NCI-H1092 (cell line): Measurements from ENCODE around the gene CSH1.
"Not testable (repeated sequence)": the region's sequence is repeated elsewhere in the genome, so short reads cannot be mapped to it uniquely, and the experiment has no call there.

Experiments used
- DNase-seq: peaks from one replicate; lab custom pipeline; 2025; lab: John Stamatoyannopoulos, UW

CSH1 gene

GRCh38 chr17:63869491-63870291, 26.7 kb downstream of the CSH1 start:
- DNase-seq: not testable (repeated sequence)

GRCh38 chr17:63866625-63867024, 29.7 kb downstream of the CSH1 start:
- DNase-seq: not testable (repeated sequence)

DNA sequence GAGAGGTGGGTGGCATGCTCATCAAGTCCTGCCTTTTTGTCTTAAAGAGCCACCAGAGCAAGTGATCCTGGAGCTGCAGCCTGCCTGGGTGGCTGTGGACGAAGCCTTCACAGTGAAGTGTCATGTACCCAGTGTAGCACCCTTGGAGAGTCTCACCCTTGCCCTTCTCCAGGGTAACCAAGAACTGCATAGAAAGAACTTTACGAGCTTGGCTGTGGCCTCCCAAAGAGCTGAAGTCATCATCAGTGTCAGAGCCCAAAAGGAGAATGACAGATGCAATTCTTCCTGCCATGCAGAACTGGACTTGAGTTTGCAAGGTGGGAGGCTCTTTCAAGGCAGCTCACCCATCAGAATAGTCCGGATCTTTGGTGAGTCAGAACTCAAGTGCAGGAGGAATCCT, 37.1 kb downstream of the CSH1 start:
- no peak for DNase-seq

DNA sequence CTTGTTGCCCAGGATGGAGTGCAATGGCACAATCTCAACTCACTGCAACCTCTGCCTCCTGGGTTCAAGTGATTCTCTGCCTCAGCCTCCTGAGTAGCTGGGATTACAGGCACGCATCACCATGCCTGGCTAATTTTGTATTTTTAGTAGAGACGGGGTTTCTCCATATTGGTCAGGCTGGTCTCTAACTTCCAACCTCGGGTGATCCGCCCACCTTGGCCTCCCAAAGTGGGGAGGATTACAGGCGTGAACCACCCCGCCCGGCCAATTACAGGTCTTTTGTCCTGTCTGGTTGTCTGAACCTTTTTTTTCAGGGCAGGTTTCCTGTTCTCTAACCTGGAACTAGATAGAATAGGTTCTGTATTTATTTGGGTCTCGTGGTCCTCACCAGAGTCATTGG, 39.9 kb downstream of the CSH1 start:
- not testable (repeated sequence) for DNase-seq

GRCh38 chr17:63855185-63855584, 41.2 kb downstream of the CSH1 start:
- DNase-seq: no peak

DNA sequence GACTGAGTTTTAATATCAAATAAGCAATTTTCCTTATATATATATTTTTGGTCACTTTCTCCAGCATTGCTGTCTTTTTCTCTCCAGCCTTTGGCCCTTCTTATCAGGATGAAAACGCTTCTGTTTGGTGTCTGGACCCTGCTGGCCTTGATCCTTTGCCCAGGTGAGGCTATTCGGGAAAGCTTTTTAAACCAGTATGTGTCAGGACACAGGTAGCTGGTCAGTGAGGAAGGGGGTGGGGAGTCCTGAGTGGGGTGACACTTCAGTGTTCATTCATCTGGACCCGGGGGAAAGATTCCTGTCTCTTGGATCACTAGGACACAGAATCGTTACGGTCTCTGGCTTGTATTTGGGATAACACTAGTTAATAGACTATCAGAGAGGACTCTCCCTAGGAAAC, 41.7 kb downstream of the CSH1 start:
- DNase-seq: no peak

DNA sequence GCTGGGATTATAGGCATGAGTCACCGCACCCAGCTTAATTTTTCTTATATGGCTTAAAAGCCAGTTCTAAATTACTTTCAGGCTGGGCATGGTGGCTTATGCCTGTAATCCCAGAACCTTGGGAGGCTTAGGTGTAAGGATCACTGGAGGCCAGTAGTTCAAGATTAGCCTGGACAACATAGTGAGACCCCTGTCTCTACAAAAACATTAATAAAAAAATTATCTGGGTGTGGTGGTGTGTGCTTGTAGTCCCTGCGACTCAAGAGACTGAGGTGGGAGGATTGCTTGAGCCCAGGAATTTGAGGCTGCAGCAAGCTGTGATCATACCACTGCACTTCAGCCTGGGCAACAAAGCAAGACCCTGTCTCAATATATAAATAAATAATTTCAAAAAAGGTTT, 43.1 kb downstream of the CSH1 start:
- DNase-seq: no peak

DNA sequence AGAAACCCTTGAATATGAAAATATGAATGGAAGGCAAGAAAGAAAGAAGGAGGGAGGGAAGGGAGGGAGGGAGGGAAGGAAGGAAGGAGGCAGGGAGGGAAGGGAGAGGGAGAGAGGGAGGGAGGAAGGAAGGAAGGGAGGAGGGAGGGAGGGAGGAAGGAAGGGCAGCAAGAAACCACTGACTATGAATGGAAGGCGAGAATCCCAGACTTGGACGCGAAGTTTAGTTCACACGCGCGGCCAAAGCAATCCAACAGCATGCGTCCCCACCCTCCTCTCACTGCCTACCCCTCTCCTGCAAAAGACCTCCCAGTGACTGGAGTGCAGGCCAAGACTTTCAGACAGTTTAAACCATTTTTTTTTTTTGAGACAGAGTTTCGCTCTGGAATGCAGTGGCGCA, 46.0 kb downstream of the CSH1 start:
- DNase-seq: no peak

GRCh38 chr17:63848834-63849689, 47.3 kb downstream of the CSH1 start:
- no peak for DNase-seq

GRCh38 chr17:63847525-63848249, 48.7 kb downstream of the CSH1 start:
- no peak for DNase-seq

DNA sequence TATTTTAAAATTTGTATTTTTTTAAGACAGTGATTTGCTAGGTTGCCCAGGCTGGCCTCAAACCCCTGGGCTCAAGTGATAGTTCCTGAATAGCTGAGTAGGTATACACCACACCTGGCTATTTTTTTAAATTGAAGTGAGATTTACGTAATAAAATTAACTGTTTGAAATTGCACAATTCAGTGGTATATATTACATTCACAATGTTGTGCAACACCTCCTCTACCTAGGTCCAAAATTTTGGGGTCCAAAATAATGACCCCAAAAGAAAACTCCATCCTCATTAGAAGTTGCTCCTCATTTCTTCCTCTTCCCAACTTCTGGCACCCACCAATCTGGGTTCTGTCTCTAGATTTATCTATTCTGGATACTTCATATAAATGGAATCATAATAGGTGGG, 50.9 kb downstream of the CSH1 start:
- DNase-seq: no peak
